Naive B cell (primary cell): Measurements from ENCODE around the gene OSGEP. TPM values are rescaled to one million over a fixed set of nuclear protein-coding genes. Genes with fewer than 3 reads are reported as not detected.

Experiments used
- polyA plus RNA-seq, 6 donors: library from polyadenylated mRNA; unstranded; fragments of 300-500 nt; fragmentation: Illumina TruSeq; gene quantifications; one replicate each; pipeline ENCODE4 v1.2.3, GENCODE V29; 2021; ENCODE audit warnings: low read depth in 6 of 6

OSGEP gene
- polyA plus RNA-seq, 6 donors from 2014 or later = 57.5 to 87.9 (median 67.4) TPM

Other genes starting within 250 kb of the OSGEP start
- not detected for gene OR11H6, start 231.1 kb downstream of the OSGEP start, polyA plus RNA-seq
- not detected for gene OR11H7, start 225.8 kb downstream of the OSGEP start, polyA plus RNA-seq
- not detected for gene OR11H4, start 215.5 kb downstream of the OSGEP start, polyA plus RNA-seq
- gene TTC5, start 148.9 kb downstream of the OSGEP start, polyA plus RNA-seq = 10 to 100 TPM; 21.8 to 28.5 (median 26.6) TPM
- gene CCNB1IP1, start 121.5 kb downstream of the OSGEP start, polyA plus RNA-seq = 10 to 100 TPM; 24.9 to 44.6 (median 32.7) TPM
- 10 to 100 TPM in 3 of 6 donors, 1 to 10 TPM in 3; 6.2 to 17.0 (median 10.6) TPM for gene PARP2, start 111.2 kb downstream of the OSGEP start, polyA plus RNA-seq
- 10 to 100 TPM in 1 of 6 donors, 1 to 10 TPM in 4, under 1 TPM in 1; 0.15 to 17.2 (median 7.7) TPM for gene TEP1, start 41.3 kb downstream of the OSGEP start, polyA plus RNA-seq
- under 1 TPM in 5 of 6 donors, not detected in 1; 0.13 to 0.51 (median 0.40) TPM for gene KLHL33, start 18.6 kb downstream of the OSGEP start, polyA plus RNA-seq
- 100 to 1,000 TPM; 129 to 187 (median 180) TPM for gene APEX1, start 414 bp upstream of the OSGEP start, polyA plus RNA-seq
- gene PIP4P1, start 6.6 kb upstream of the OSGEP start, polyA plus RNA-seq = 10 to 100 TPM; 40.1 to 67.6 (median 50.4) TPM
- gene PNP, start 14.6 kb upstream of the OSGEP start, polyA plus RNA-seq = 10 to 100 TPM; 24.1 to 67.8 (median 52.4) TPM
- gene RNASE10, start 50.7 kb upstream of the OSGEP start, polyA plus RNA-seq = under 1 TPM in 3 of 6 donors, not detected in 3; 0.23 to 0.45 (median 0.37) TPM
- gene RNASE9, start 106.2 kb upstream of the OSGEP start, polyA plus RNA-seq = not detected
- gene RNASE11, start 133.2 kb upstream of the OSGEP start, polyA plus RNA-seq = not detected
- gene RNASE12, start 136.6 kb upstream of the OSGEP start, polyA plus RNA-seq = not detected
- not detected for gene OR6S1, start 186.9 kb upstream of the OSGEP start, polyA plus RNA-seq
- under 1 TPM in 5 of 6 donors, not detected in 1; 0.18 to 0.61 (median 0.34) TPM for gene RNASE4, start 229.7 kb upstream of the OSGEP start, polyA plus RNA-seq
- under 1 TPM in 3 of 6 donors, not detected in 3; 0.53 to 0.63 (median 0.57) TPM for gene ANG, start 234.0 kb upstream of the OSGEP start, polyA plus RNA-seq